GM12891 (cell line): ENCODE results near the gene NGDN. TPM values are rescaled to one million over a fixed set of nuclear protein-coding genes. Genes with fewer than 3 reads are reported as not detected.
"Not testable (repeated sequence)": the region's sequence is repeated elsewhere in the genome, so short reads cannot be mapped to it uniquely, and the experiment has no call there.

Source experiments
- DNase-seq: peaks from one replicate; pipeline ENCODE4 v3.0.0; 2011; ENCODE audit warnings: low spot score; ENCODE audit not compliant: insufficient read length
- FAIRE-seq: peaks from 2 replicates; lab custom pipeline; 2011; peaks lifted over from hg19 to GRCh38; lab: Jason Lieb, UNC
- PAX5 ChIP-seq: IDR thresholded peaks from 2 replicates; pipeline ENCODE4 v1.6.1; 2011; ENCODE audit warnings: low read length, moderate library complexity, mild to moderate bottlenecking; ENCODE audit not compliant: insufficient read depth, severe bottlenecking
- POLR2A ChIP-seq: IDR thresholded peaks from 2 replicates; pipeline ENCODE4 v1.6.1; 2011; ENCODE audit warnings: low read depth, low read length, control low read depth
- POLR2AphosphoS5 ChIP-seq: IDR thresholded peaks from 2 replicates; pipeline ENCODE4 v1.6.1; 2011; ENCODE audit warnings: low read depth, low read length, control low read depth
- POU2F2 ChIP-seq: IDR thresholded peaks from 2 replicates; pipeline ENCODE4 v1.6.1; 2011; ENCODE audit warnings: low read depth, mild to moderate bottlenecking, control low read depth, low read length, moderate library complexity
- SPI1 ChIP-seq: IDR thresholded peaks from 2 replicates; pipeline ENCODE4 v1.6.1; 2011; ENCODE audit warnings: low read depth, low read length, control low read depth
- TAF1 ChIP-seq: IDR thresholded peaks from 2 replicates; pipeline ENCODE4 v1.6.1; 2011; ENCODE audit warnings: low read depth, low read length, control low read depth
- polyA plus RNA-seq: library from polyadenylated mRNA; unstranded; fragments of >200 nt; gene quantifications from one replicate; pipeline ENCODE4 v1.2.1, GENCODE V29; 2012; ENCODE audit warnings: low read depth, missing spikeins, inconsistent platforms; ENCODE audit not compliant: missing spikeins

NGDN gene
- 49.6 TPM for polyA plus RNA-seq

DNA sequence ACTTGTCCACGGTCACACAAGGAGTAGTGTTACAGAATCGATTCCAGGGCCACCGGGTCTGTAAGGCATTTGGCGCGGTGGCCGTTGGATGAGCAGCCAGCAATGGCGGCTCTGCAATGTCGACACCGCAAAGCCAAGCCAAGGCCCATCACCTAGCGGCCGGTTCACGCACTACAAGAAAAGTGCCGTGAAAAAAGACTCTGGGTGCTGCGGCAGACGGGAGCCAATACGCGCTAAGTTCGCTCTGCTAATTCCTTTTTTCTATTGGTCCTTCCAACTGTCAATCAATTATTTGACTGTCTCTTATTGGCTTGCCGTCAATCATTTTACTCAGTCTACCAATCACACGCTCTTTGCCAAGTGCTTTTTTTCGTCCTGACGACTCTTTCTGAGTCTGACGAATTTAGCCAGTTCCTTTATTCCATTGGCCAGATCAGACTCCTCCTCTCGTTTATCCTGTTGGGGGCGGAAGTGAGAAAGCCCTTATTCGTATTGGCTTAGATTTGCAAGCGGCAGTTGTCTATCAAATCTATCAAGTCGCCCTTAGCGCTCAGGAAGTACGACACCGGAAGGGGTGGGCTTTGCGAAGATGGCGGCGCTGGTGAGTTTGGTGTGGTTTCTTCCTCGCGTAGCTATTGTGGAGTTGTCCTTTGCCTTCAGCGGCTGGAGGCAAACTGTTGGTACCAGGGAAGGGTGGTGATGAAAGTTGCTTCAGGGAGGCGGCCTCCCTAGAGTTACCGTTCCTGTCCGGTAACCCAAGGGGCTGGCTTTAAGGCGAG, at the start of gene NGDN:
TSS of gene NGDN (plus strand) at position 577 of the 779 bp plus-strand sequence. CDS start at position 590, 13 bp downstream.
- TF ChIP-seq SPI1 (peak; percentile 81), TAF1 (peak; percentile 93), POU2F2 (peak; percentile 77; the same call in 1 of the 2 replicates), POLR2A (peak; percentile 81), POLR2AphosphoS5 (peak; percentile 82), PAX5 (no peak)
- peak; percentile 72 for DNase-seq
- peak; percentile 94 for FAIRE-seq

GRCh38 chr14:23421594-23421993, 47.9 kb upstream of the NGDN start:
- FAIRE-seq (no peak), DNase-seq (no peak)

GRCh38 chr14:23423657-23424056, 45.8 kb upstream of the NGDN start:
- FAIRE-seq (no peak), DNase-seq (no peak)
- TF ChIP-seq POLR2A (no peak), POU2F2 (no peak), POLR2AphosphoS5 (no peak), PAX5 (no peak), SPI1 (no peak), TAF1 (no peak)

More at GRCh38 chr14:23421594-23421993, 47.9 kb upstream of the NGDN start:
- TF ChIP-seq TAF1 (no peak), PAX5 (no peak), SPI1 (no peak), POLR2A (no peak), POU2F2 (no peak), POLR2AphosphoS5 (no peak)

DNA sequence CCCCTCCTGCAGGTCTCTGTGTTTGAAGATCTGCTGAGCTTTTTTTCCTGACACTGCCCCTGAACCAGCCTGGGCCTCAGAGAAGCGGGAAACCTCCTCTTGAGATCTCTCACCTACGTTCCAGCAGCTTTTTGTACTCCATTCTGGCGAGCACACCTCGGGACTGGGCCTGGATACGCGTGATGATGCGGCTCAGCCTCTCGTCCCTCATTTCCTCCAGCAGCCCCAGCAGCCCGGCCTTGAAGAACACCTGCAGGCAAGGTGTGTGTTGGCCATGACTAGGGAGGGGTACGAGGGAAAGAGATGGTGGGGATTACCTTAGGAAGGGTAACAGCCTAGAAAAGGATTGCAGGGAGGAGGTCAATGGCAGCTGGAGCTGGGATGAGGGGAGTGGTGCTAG, 44.3 kb upstream of the NGDN start:
- TF ChIP-seq POLR2AphosphoS5 (no peak), TAF1 (no peak), POU2F2 (no peak), SPI1 (no peak), PAX5 (no peak), POLR2A (no peak)
- no peak for DNase-seq
- FAIRE-seq = no peak

DNA sequence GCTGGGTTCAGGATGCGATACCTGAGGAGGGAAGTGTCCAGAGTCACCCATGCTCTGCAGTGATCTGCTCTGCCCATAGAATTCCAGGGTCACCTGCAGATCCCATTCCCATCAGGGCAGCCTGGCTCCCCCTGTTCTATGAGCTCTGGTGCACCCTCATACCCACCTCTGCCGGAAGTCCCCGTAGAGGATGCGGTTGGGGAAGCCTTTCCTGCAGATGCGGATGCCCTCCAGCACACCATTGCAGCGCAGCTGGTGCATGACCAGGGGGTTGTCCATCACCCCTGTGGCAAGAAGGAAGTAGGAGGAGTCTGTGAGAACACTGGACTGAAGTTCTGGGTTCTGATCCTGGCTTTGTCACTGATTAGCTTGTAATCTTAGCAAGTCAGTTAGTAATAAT, 43.7 kb upstream of the NGDN start:
- FAIRE-seq, DNase-seq: not testable (repeated sequence)

DNA sequence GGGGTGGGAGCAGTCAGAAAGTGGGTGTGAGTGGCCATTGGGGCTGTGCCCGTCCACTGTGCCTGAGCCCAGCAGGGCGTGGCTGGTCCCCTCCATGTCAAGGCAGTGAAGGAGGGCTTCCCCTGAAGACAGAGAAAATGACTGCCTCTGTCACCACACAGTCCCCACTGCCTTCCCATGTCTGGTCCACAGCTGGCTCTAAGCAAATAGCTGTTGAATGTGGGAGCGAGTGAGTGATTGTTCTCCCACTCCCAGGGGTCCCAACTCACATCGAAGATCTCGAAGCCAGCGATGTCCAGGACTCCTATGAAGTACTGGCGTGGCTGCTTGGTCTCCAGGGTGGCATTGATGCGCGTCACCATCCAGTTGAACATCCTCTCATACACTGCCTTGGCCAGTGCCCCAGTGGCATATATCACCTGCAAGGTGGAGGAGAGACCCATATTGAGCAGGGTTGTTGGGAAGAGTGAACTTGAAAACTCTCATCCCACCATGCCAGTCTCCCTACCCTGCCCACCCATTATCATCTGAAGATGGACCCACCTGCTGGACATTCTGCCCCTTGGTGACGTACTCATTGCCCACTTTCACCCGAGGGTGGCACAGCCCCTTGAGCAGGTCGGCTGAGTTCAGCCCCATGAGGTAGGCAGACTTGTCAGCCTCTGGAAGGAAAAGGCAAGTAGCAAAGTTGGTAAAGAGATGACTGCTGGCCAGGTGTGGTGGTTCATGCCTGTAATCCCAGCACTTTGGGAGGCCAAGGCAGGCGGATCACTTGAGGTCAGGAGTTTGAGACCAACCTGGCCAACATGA, 40.6 kb upstream of the NGDN start:
- FAIRE-seq = no peak
- TF ChIP-seq POLR2AphosphoS5 (no peak), PAX5 (no peak), POU2F2 (no peak), SPI1 (no peak), TAF1 (no peak), POLR2A (no peak)

GRCh38 chr14:23430016-23430722, 39.3 kb upstream of the NGDN start:
- TF ChIP-seq POLR2A (no peak), POU2F2 (no peak), POLR2AphosphoS5 (no peak), TAF1 (no peak), SPI1 (no peak), PAX5 (no peak)
- no peak for FAIRE-seq
- no peak for DNase-seq

More for the DNA sequence above, 40.6 kb upstream of the NGDN start:
- no peak for DNase-seq

GRCh38 chr14:23430723-23431085, 38.8 kb upstream of the NGDN start:
- FAIRE-seq (no peak), DNase-seq (no peak)
- TF ChIP-seq POLR2A = no peak

GRCh38 chr14:23431486-23431885, 38.0 kb upstream of the NGDN start:
- FAIRE-seq = no peak

More at GRCh38 chr14:23431486-23431885, 38.0 kb upstream of the NGDN start:
- DNase-seq = no peak
- TF ChIP-seq SPI1 = no peak
- TF ChIP-seq POLR2A = no peak
- no peak for TF ChIP-seq POLR2AphosphoS5
- no peak for TF ChIP-seq PAX5
- TF ChIP-seq TAF1 = no peak
- no peak for TF ChIP-seq POU2F2
